Fibroblast of the aortic adventitia (primary cell): ENCODE results near the gene DRAXIN. TPM values are rescaled to one million over a fixed set of nuclear protein-coding genes. Genes with fewer than 3 reads are reported as not detected.

Experiments
- DNase-seq: peaks from one replicate; pipeline ENCODE4 v3.0.0-alpha.2; 2010; ENCODE audit warnings: low read depth
- H3K4me3 ChIP-seq: 2 replicates; pipeline ENCODE4 v1.5.1; 2011; ENCODE audit warnings: low read depth, mild to moderate bottlenecking, control low read depth, low read length, moderate library complexity
- CTCF ChIP-seq: IDR thresholded peaks from 2 replicates; pipeline ENCODE4 v1.5.1; 2011; ENCODE audit warnings: mild to moderate bottlenecking, low read length, control low read depth, inconsistent platforms; ENCODE audit not compliant: insufficient read depth
- total RNA-seq: library from RNA; depleted of rRNA; stranded (reverse); fragments of >200 nt; gene quantifications from 2 replicates; pipeline ENCODE4 v1.2.3, GENCODE V29; 2012; ENCODE audit warnings: low replicate concordance

The DRAXIN gene
- total RNA-seq, 1 donor: 2.4 TPM

- peak; percentile 13 for DNase-seq
- TF ChIP-seq CTCF: no peak
- H3K4me3 ChIP-seq: no peak overlapping the region
Measured at GRCh38 chr1:11682799-11683198, 8.7 kb upstream of the DRAXIN start.

- no peak for TF ChIP-seq CTCF
- no peak overlapping the region for H3K4me3 ChIP-seq
Measured at GRCh38 chr1:11684070-11684469, 7.4 kb upstream of the DRAXIN start.

GRCh38 chr1:11685210-11685752, 6.2 kb upstream of the DRAXIN start:
- no peak for DNase-seq
- H3K4me3 ChIP-seq: no peak overlapping the region
- no peak for TF ChIP-seq CTCF

More at GRCh38 chr1:11684070-11684469, 7.4 kb upstream of the DRAXIN start:
- no peak for DNase-seq

- no peak overlapping the region for H3K4me3 ChIP-seq
- no peak for DNase-seq
- TF ChIP-seq CTCF: no peak
Measured at GRCh38 chr1:11688506-11688905, 3.0 kb upstream of the DRAXIN start.

GRCh38 chr1:11690397-11691301, 861 bp upstream of the DRAXIN start:
- H3K4me3 ChIP-seq: peak overlapping the region; percentile 31

More at GRCh38 chr1:11690397-11691301, 861 bp upstream of the DRAXIN start:
- TF ChIP-seq CTCF: no peak
- no peak for DNase-seq
